ENCODE results near the gene CD1C. TPM values are rescaled to one million over a fixed set of nuclear protein-coding genes. Genes with fewer than 3 reads are reported as not detected.

CD1C gene
- polyA plus RNA-seq, 2 of the 4 experiments (the other 2 are of a cell fraction): not detected

- FAIRE-seq: no peak
- Histone ChIP-seq H3K4me2 (no peak overlapping the region), H3K9me3 (no peaks in the 10 kb centered on the region), H3K4me1 (no peaks in the 10 kb centered on the region), H3K4me3 (no peak overlapping the region), H3K27ac (no peak overlapping the region)
- CTCF ChIA-PET: no interaction called here
- no peak for ATAC-seq
- POLR2A ChIA-PET: no interaction called here
- TF ChIP-seq USF2 (IDR thresholded peaks at IDR 0.05): no peak
- TF ChIP-seq SREBF2 (IDR thresholded peaks at IDR 0.05): no peak
- DNase-seq (ENCODE audit: low read depth in 1 of 2, low spot score in 1 of 2): no peak
Observed at GRCh38 chr1:158327481-158327880, 37.8 kb downstream of the CD1C start.

- H3K4me2 ChIP-seq: no peak overlapping the region
- no peak for TF ChIP-seq SREBF2 (IDR thresholded peaks at IDR 0.05)
- no peak for TF ChIP-seq BHLHE40 (IDR thresholded peaks at IDR 0.05; ENCODE audit: low read depth, low read length)
- TF ChIP-seq MAZ (IDR thresholded peaks at IDR 0.05; ENCODE audit: borderline replicate concordance, low read depth, low read length): no peak
- no peak for TF ChIP-seq RARB (CRISPR knock-in tag; IDR thresholded peaks at IDR 0.05)
- TF ChIP-seq CTCF (IDR thresholded peaks at IDR 0.05): no peak
- TF ChIP-seq PHF8 (IDR thresholded peaks at IDR 0.05; ENCODE audit: borderline replicate concordance, low read depth): no peak
- no peak for TF ChIP-seq ZC3H11A (IDR thresholded peaks at IDR 0.05)
- TF ChIP-seq ESRRA (IDR thresholded peaks at IDR 0.05; ENCODE audit: borderline replicate concordance, low read length): no peak
- no peak for TF ChIP-seq CBX8 (IDR thresholded peaks at IDR 0.05)
- TF ChIP-seq ZNF302 (CRISPR knock-in tag; IDR thresholded peaks at IDR 0.05): no peak
- no peak for TF ChIP-seq CHD4 (IDR thresholded peaks at IDR 0.05; ENCODE audit: borderline replicate concordance)
- TF ChIP-seq HDAC2 (IDR thresholded peaks at IDR 0.05): no peak
- TF ChIP-seq NR3C1 (IDR thresholded peaks at IDR 0.05): no peak
- TF ChIP-seq FOSB (CRISPR knock-in tag; IDR thresholded peaks at IDR 0.05): no peak
- no peak for DNase-seq (ENCODE audit: low read depth in 1 of 2, low spot score in 1 of 2)
- no peak for FAIRE-seq
- POLR2A ChIA-PET: no interaction called here
- WGBS (ENCODE audit: missing lambda C conversion rate): 32% methylated on average over 3 of the region's 3 CpGs
- H3K4me1 ChIP-seq: no peaks in the 10 kb centered on the region
- ATAC-seq: no peak
- no peak overlapping the region for H3K27ac ChIP-seq
- CTCF ChIA-PET: no interaction called here
- H3K4me3 ChIP-seq: no peak overlapping the region
- H3K9me3 ChIP-seq: no peaks in the 10 kb centered on the region
Observed at GRCh38 chr1:158328426-158328825, 38.7 kb downstream of the CD1C start.

GRCh38 chr1:158329300-158329699 is 39.6 kb downstream of the CD1C start:
- H3K4me3 ChIP-seq: no peak overlapping the region
- ATAC-seq (no peak), DNase-seq (ENCODE audit: low read depth in 1 of 2, low spot score in 1 of 2) (no peak), FAIRE-seq (no peak)
- no peak overlapping the region for H3K4me2 ChIP-seq
- H3K27ac ChIP-seq: no peak overlapping the region
- CTCF ChIA-PET: interaction anchor here (1.5 kb wide), 1 partner anchor 126 kb away, joined by 4 read pairs; no protein-coding TSS in a partner anchor
- WGBS (ENCODE audit: missing lambda C conversion rate): 4% methylated on average over 7 of the region's 7 CpGs
- H3K4me1 ChIP-seq: no peaks in the 10 kb centered on the region
- POLR2A ChIA-PET: no interaction called here
- no peak for TF ChIP-seq ZFP36 (IDR thresholded peaks at IDR 0.05; ENCODE audit: borderline replicate concordance, partially characterized antibody)
- no peak for TF ChIP-seq TFCP2L1 (CRISPR knock-in tag; IDR thresholded peaks at IDR 0.05)
- TF ChIP-seq BHLHE40 (IDR thresholded peaks at IDR 0.05; ENCODE audit: low read depth, low read length): no peak
- no peak for TF ChIP-seq MAFK (IDR thresholded peaks at IDR 0.05; ENCODE audit: partially characterized antibody)
- no peak for TF ChIP-seq TP53 (CRISPR knock-in tag; IDR thresholded peaks at IDR 0.05)
- no peak for TF ChIP-seq HDAC2 (IDR thresholded peaks at IDR 0.05)
- TF ChIP-seq CTCF (IDR thresholded peaks at IDR 0.05): no peak
- TF ChIP-seq SMC3 (IDR thresholded peaks at IDR 0.05): no peak
- no peaks in the 10 kb centered on the region for H3K9me3 ChIP-seq

Measured in A549 (cell line).